H9 (cell line): ENCODE data around the gene RHOV. TPM values are rescaled to one million over a fixed set of nuclear protein-coding genes. Genes with fewer than 3 reads are reported as not detected.

ENCODE experiments used
- DNase-seq: peaks from one replicate; pipeline ENCODE4 v3.0.0-alpha.2; 2017
- H2AFZ ChIP-seq: one replicate; pipeline ENCODE4 v1.6.1; 2013; ENCODE audit warnings: mild to moderate bottlenecking, low read length, control low read depth, moderate library complexity
- H2AK5ac ChIP-seq: 2 replicates; pipeline ENCODE4 v1.6.1; 2013; ENCODE audit warnings: low read length, control low read depth, mixed read lengths; ENCODE audit not compliant: insufficient read length
- H2BK120ac ChIP-seq: one replicate; pipeline ENCODE4 v1.6.1; 2013; ENCODE audit warnings: low read depth, mild to moderate bottlenecking, low read length, control low read depth, inconsistent platforms; ENCODE audit not compliant: poor library complexity, severe bottlenecking
- H2BK12ac ChIP-seq: 2 replicates; pipeline ENCODE4 v1.6.1; 2013; ENCODE audit warnings: low read length, control low read depth, mixed read lengths, low read depth; ENCODE audit not compliant: insufficient read length
- H2BK15ac ChIP-seq: 2 replicates; pipeline ENCODE4 v1.6.1; 2013; ENCODE audit warnings: low read depth, low read length, control low read depth
- H2BK20ac ChIP-seq: one replicate; pipeline ENCODE4 v1.6.1; 2013; ENCODE audit warnings: low read depth, mild to moderate bottlenecking, low read length, control low read depth, inconsistent platforms; ENCODE audit not compliant: poor library complexity, severe bottlenecking
- H2BK5ac ChIP-seq: 2 replicates; pipeline ENCODE4 v1.6.1; 2013; ENCODE audit warnings: low read length, control low read depth, mixed read lengths; ENCODE audit not compliant: insufficient read length
- H3K14ac ChIP-seq: 2 replicates; pipeline ENCODE4 v1.6.1; 2013; ENCODE audit warnings: low read length, control low read depth; ENCODE audit not compliant: insufficient read depth
- H3K18ac ChIP-seq: 2 replicates; pipeline ENCODE4 v1.6.1; 2013; ENCODE audit warnings: low read depth, mild to moderate bottlenecking, mixed read lengths, low read length, control low read depth; ENCODE audit not compliant: insufficient read length
- H3K23ac ChIP-seq: 2 replicates; pipeline ENCODE4 v1.6.1; 2013; ENCODE audit warnings: low read length, control low read depth, mixed read lengths, low read depth; ENCODE audit not compliant: insufficient read length
- H3K23me2 ChIP-seq: 2 replicates; pipeline ENCODE4 v1.6.1; 2013; ENCODE audit warnings: low read depth, mild to moderate bottlenecking, mixed read lengths, low read length, control low read depth; ENCODE audit not compliant: insufficient read length, poor library complexity, severe bottlenecking
- H3K27ac ChIP-seq: 2 replicates; pipeline ENCODE4 v1.5.1; 2013; ENCODE audit warnings: low read length, control low read depth, mixed read lengths, low read depth; ENCODE audit not compliant: insufficient read length
- H3K27me3 ChIP-seq: 2 replicates; pipeline ENCODE4 v1.6.1; 2013; ENCODE audit warnings: low read length, control low read depth, inconsistent platforms; ENCODE audit not compliant: insufficient read depth
- H3K4ac ChIP-seq: 2 replicates; pipeline ENCODE4 v1.6.1; 2013; ENCODE audit warnings: low read depth, mild to moderate bottlenecking, control low read depth, inconsistent platforms, low read length, moderate library complexity
- H3K4me1 ChIP-seq: 2 replicates; pipeline ENCODE4 v1.6.1; 2013; ENCODE audit warnings: low read length, control low read depth, inconsistent platforms; ENCODE audit not compliant: insufficient read depth
- H3K4me2 ChIP-seq: 2 replicates; pipeline ENCODE4 v1.6.1; 2013; ENCODE audit warnings: low read length, control low read depth, mixed read lengths; ENCODE audit not compliant: insufficient read length, insufficient read depth
- H3K56ac ChIP-seq: 2 replicates; pipeline ENCODE4 v1.6.1; 2013; ENCODE audit warnings: low read depth, mild to moderate bottlenecking, mixed read lengths, low read length, control low read depth; ENCODE audit not compliant: insufficient read length
- H3K79me1 ChIP-seq: 2 replicates; pipeline ENCODE4 v1.6.1; 2013; ENCODE audit warnings: low read depth, mild to moderate bottlenecking, moderate library complexity, low read length, control low read depth, inconsistent platforms; ENCODE audit not compliant: insufficient read depth, poor library complexity, severe bottlenecking
- H3K79me2 ChIP-seq: 2 replicates; pipeline ENCODE4 v1.6.1; 2013; ENCODE audit warnings: low read length, control low read depth, inconsistent platforms; ENCODE audit not compliant: insufficient read depth
- H3K9ac ChIP-seq: 2 replicates; pipeline ENCODE4 v1.6.1; 2013; ENCODE audit warnings: low read length, control low read depth, mixed read lengths; ENCODE audit not compliant: insufficient read length; ENCODE audit errors: extremely low read depth
- H3K9me3 ChIP-seq: one replicate; pipeline ENCODE4 v1.6.1; 2013; ENCODE audit warnings: low read depth, low read length, inconsistent platforms; ENCODE audit not compliant: control insufficient read depth
- H3T11ph ChIP-seq: one replicate; pipeline ENCODE4 v1.6.1; 2013; ENCODE audit warnings: mild to moderate bottlenecking, low read length, control low read depth, inconsistent platforms
- H4K20me1 ChIP-seq: one replicate; pipeline ENCODE4 v1.6.1; 2013; ENCODE audit not compliant: control insufficient read depth, insufficient read length, insufficient read depth
- H4K5ac ChIP-seq: 2 replicates; pipeline ENCODE4 v1.6.1; 2013; ENCODE audit warnings: low read depth, mild to moderate bottlenecking, mixed read lengths, low read length, control low read depth; ENCODE audit not compliant: insufficient read length
- H4K8ac ChIP-seq: replicated peaks from 2 replicates; pipeline ENCODE4 v1.6.1; 2013; ENCODE audit warnings: low read length, control low read depth, mixed read lengths, low read depth; ENCODE audit not compliant: insufficient read length
- H4K91ac ChIP-seq: 2 replicates; pipeline ENCODE4 v1.6.1; 2013; ENCODE audit warnings: low read depth, mild to moderate bottlenecking, moderate library complexity, mixed read lengths, low read length, control low read depth; ENCODE audit not compliant: insufficient read length
- H3K27ac Mint-ChIP-seq, 3 experiments: 2 replicates in 2 of 3; 3 replicates in 1 of 3; pipeline ENCODE4 v1.8.0; 2020 to 2021; ENCODE audit warnings: mixed read lengths in 3 of 3, mild to moderate bottlenecking in 1 of 3, moderate library complexity in 1 of 3
- H3K27me3 Mint-ChIP-seq: 2 replicates; pipeline ENCODE4 v1.8.0; 2021; ENCODE audit warnings: low read depth, mild to moderate bottlenecking, moderate library complexity, mixed read lengths
- H3K36me3 Mint-ChIP-seq, 3 experiments: 2 replicates in 2 of 3; 3 replicates in 1 of 3; pipeline ENCODE4 v1.8.0; 2020 to 2021; ENCODE audit warnings: low read depth in 3 of 3, mixed read lengths in 3 of 3; ENCODE audit not compliant: insufficient read depth in 1 of 3
- H3K4me1 Mint-ChIP-seq, 2 experiments: 2 replicates each; pipeline ENCODE4 v1.8.0; 2020; ENCODE audit warnings: mixed read lengths in 2 of 2
- H3K4me3 Mint-ChIP-seq, 2 experiments: 2 replicates in 1 of 2; 3 replicates in 1 of 2; pipeline ENCODE4 v1.8.0; 2020 to 2021; ENCODE audit warnings: mild to moderate bottlenecking in 2 of 2, mixed read lengths in 2 of 2, moderate library complexity in 1 of 2
- H3K9me3 Mint-ChIP-seq, 2 experiments: 2 replicates in 1 of 2; 3 replicates in 1 of 2; pipeline ENCODE4 v1.8.0; 2020; ENCODE audit warnings: mild to moderate bottlenecking in 2 of 2, mixed read lengths in 2 of 2, moderate library complexity in 1 of 2
- CTCF ChIP-seq: fragments of 200-600 bp; sonication (generic); conservative IDR thresholded peaks from 3 replicates; pipeline ENCODE4 v1.8.0; 2021; ENCODE audit warnings: antibody characterized with exemption, mild to moderate bottlenecking
- WGBS: extraction: QIAGEN DNeasy Blood & Tissue Kit; methylation state at CpG from one replicate; pipeline ENCODE4 v1.1.7; 2013; ENCODE audit warnings: missing lambda C conversion rate, low lambda C conversion rate, mixed read lengths; ENCODE audit not compliant: insufficient read length; ENCODE audit errors: extremely low coverage; 5-methylcytosine and 5-hydroxymethylcytosine counted together
- total RNA-seq: library from RNA; stranded (reverse); gene quantifications from 2 replicates; pipeline ENCODE4 v1.2.1, GENCODE V29; 2021

Gene RHOV
- total RNA-seq, 1 experiment from 2014 or later: 3.9 TPM

- Histone ChIP-seq H2BK15ac (no peak overlapping the region), H3K27me3 (peaks cover 43% of the 10 kb centered on the region)
- H3K27me3 Mint-ChIP-seq: peaks cover 100% of the 10 kb centered on the region
Observed at GRCh38 chr15:40923551-40923950, 49.5 kb upstream of the RHOV start.

More at GRCh38 chr15:40923551-40923950, 49.5 kb upstream of the RHOV start:
- H3K9me3 ChIP-seq: no peaks in the 10 kb centered on the region
- H3K9me3 Mint-ChIP-seq: peaks cover 3% of the 10 kb centered on the region in 2 experiments; a peak in 4 of 5 replicates
- no peaks in the 10 kb centered on the region for H4K20me1 ChIP-seq
- no peak overlapping the region for H2AFZ ChIP-seq
- no CpG with 5 or more reads among the region's 9 CpGs for WGBS
- H3K79me1 ChIP-seq: no peaks in the 10 kb centered on the region
- H2BK12ac ChIP-seq: no peak overlapping the region
- H3K56ac ChIP-seq: no peak overlapping the region
- H3K23ac ChIP-seq: no peak overlapping the region
- no peak overlapping the region for H3K4me2 ChIP-seq
- H3K18ac ChIP-seq: no peak overlapping the region
- no peak overlapping the region; a peak in 1 of 7 replicates for H3K27ac Mint-ChIP-seq
- DNase-seq: no peak
- no peak overlapping the region for H3K4ac ChIP-seq
- H3K79me2 ChIP-seq: no peaks in the 10 kb centered on the region
- no peak overlapping the region for H3K27ac ChIP-seq
- peaks cover 13 to 17% of the 10 kb centered on the region in 2 experiments for H3K4me1 Mint-ChIP-seq
- no peak overlapping the region for H3T11ph ChIP-seq
- H3K9ac ChIP-seq: no peak overlapping the region
- no peak overlapping the region for H4K5ac ChIP-seq
- H3K4me1 ChIP-seq: peaks cover 3% of the 10 kb centered on the region; the same call in 1 of the 2 replicates
- H4K8ac ChIP-seq: no peak overlapping the region
- no peak overlapping the region for H2BK5ac ChIP-seq
- H3K36me3 Mint-ChIP-seq: no peaks in the 10 kb centered on the region; a peak in 1 of 7 replicates
- H3K4me3 Mint-ChIP-seq: no peak overlapping the region
- H2AK5ac ChIP-seq: no peak overlapping the region
- H3K14ac ChIP-seq: no peak overlapping the region
- H4K91ac ChIP-seq: no peak overlapping the region
- H3K23me2 ChIP-seq: peaks cover 15% of the 10 kb centered on the region
- no peak overlapping the region for H2BK120ac ChIP-seq
- no peak for TF ChIP-seq CTCF
- H2BK20ac ChIP-seq: no peak overlapping the region
